EH (cell line): ENCODE results near the gene CLDN16.

Experiments used
- DNase-seq: peaks from one replicate; pipeline ENCODE4 v3.0.0-alpha.2; 2015; ENCODE audit warnings: low read depth

CLDN16 gene

DNA sequence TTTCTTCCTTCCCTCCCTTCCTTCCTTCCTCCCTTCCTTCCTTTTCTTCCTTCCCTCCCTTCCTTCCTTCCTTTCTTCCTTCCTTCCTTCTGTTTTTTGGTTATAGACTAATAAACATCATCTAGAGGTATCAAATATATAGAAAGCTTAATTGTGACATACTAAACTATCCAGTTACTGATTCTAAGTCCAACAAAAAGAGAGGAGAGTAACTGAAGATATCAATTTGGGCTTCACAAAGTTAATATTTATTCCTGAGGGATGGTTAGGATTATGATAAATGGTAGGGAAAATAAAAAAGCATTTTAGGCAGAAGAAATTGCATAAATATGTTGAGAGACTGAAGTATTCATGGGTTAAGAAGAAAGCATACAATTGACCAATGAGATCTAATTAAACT is 7.8 kb upstream of the CLDN16 start:
- no peak for DNase-seq

DNA sequence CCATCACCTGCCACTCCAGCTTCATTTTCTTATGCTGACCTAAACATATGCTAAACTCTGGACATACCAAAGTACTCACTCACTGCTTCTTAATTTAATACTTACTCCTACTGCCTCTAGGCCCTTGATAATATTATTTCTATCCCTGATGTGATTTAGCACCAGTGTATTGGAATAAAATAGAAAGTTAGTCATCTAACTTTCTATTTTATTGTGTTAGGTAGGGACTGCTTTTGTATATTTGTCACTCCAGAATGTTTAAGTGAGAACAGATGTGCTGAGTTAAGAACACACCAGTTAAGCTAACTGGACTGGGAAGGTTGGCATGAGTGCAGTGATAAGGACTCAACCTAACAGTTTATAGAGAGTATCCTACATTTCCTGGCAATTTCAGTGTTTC is 6.5 kb upstream of the CLDN16 start:
- peak; percentile 53 for DNase-seq

DNA sequence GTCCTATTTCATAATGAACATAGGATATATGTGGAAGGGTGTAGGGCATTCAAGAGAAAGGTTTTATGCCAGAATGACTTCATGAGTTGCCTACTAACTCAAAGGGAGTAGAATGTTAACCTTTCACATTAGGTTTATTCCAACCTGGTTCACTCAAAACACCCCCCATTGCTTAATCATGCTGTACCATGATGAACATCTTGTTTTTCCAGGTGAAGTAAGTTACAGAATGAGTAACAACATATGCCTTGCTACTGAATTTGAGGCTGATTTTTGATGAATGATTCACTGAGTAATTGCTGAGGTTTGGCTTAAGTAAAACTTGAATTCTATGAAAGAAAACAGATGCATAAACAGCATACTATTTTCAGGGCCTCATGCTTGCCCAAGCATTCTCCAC is 5.9 kb upstream of the CLDN16 start:
- DNase-seq, result peak; percentile 65

DNA sequence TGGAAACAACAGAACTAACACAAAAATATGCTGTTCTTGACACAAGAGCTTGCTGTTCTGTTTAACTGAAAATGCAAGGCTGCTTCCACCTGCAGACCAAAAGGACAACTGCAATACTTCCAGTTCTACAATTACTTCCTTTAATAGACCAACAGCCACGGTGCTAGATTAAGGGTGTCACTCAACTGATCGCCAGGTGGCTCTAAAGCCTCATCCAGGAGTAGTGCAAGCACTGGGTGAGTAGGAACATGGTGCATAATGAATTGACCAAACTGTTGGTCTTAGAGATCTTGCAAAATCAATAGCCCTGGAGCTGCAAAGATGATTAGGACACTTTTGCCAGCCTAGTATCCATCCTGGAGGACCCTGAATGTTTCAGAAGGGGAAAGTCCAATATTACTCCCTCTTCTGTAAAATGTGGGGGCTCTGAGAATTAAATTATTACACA is 3.6 kb upstream of the CLDN16 start:
- DNase-seq, result peak; percentile 42

DNA sequence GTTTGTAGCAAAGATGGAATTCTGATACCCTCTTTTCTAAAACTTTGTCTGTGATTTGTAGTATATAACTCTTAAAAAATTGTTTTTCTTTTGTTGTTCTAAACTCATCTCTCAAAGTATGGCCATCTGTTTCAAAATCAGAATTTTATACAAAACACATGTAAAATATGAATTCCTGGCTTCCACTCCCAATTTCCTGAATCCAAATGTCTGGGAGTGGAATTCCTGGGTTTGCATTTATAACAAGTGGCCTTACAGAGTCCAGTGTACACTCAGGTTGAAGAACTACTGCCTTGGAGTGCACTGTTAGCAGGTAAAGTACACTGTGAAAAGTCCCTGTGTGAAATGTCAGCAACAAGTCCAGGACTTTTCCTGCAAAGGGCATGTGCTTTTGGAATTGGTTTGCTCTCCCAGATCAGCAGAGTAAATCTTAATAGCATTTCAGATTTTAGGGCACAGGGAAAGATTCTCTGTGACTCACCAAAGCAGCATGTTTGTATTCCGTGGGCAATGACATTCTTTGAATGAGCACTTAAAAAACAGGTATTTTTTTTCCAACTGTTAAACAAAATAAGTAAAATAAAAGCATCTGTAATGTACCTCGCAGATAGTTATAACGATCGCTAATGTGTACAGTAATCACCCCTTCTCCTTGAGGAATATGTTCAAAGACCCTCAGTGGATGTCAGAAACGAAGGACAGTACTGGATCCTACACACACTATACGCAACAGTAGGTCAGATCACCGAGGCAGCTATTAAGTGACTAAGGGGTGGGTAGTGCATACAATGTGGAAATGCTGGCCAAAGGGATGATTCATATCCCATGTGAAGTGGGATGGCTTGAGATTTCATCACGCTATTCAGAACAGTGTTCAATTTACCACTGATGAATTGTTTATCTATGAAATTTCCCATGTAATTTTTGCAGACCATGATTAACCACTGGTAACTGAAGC is 2.0 kb upstream of the CLDN16 start:
- peak; percentile 97 for DNase-seq

DNA sequence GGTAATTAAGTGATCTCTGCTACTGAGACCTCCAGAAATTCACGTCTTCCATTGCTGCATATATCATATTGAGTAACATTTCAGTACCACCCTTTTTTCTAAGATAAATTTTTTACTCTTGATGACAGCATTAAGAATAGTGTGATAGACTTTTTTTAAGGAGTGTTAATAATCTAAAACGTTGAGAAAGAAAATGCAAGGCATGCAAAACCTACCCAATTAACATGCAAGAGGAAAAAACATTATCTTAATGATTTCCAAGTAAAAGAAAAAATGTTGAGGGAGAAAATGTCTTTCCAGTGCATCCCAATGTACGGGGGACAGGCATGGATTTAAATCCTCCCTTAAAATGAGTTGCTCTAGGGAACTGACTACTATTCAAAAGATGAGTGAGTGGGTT is 740 bp downstream of the CLDN16 start:
- DNase-seq, result no peak

DNA sequence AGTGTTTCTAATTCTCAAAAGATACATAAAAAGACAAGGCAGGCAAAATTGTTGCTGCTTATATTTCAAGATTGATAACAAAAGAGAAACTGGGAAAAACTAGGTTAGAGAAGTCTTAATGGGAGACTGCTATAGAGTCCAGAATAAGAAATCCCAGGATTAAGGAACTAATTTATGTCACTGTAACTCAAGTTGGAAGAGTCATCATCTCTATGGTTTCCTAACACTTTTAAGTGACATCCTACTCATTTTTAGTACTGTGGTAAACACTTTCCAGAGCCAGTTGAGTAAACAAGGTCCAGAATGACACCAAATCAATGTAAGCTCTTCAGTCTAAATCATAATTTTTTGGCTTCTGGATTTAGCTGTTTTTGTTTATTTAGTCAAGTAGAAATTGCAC is 8.0 kb downstream of the CLDN16 start:
- DNase-seq, result no peak

DNA sequence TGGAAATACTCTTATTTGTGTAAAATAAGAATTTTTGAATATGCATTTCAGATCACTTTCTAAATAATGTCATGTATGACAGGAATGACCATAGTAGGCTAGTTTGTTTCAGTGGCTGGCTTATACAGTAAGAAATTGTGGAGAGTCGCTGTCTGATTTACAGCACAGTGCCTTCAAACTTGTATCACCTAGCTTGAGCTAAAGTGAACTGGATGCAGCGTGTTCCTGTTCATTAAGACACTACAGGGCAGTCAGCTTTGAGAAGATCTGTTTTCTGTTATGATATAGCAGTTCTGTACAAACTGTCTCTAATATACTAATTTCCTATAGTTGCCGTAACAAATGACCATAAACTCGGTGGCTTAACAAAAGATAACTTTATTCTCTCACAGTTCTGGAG is 9.9 kb downstream of the CLDN16 start:
- DNase-seq, result no peak

DNA sequence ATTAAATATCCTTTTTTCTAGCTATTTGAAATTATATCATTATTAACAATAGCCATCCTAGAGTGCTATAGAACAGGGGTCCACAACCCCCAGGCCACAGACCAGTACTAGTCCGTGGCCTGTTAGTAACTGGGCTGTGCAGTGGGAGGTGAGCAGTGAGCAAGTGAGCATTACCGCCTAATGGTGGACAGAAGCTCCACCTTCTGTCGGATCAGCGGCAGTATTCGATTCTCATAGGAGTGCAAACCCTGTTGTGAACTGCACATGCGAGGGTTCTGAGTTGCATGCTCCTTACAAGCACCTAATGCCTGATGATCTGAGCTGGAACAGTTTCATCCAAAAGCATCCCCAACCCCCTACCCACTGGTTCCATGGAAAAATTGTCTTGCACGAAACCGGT is 11.7 kb downstream of the CLDN16 start:
- no peak for DNase-seq

DNA sequence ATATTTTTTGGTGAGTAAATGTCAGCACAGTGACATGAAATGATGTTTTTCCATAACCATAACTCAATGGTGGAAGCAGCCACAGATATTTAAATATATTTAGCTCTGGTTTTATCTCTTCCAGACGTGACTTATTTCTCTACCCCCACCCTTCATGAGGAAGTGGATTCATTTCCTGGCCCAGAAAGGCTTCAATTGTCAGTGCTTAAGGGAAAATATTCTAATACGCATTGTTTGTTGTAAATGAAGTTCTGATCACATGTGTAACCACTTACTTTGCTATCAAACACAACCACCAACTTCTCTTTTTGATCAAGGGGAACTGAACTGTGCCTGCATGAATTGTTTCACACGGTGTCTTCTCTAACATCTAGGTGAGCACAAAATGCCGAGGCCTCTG is 14.0 kb downstream of the CLDN16 start:
- no peak for DNase-seq

DNA sequence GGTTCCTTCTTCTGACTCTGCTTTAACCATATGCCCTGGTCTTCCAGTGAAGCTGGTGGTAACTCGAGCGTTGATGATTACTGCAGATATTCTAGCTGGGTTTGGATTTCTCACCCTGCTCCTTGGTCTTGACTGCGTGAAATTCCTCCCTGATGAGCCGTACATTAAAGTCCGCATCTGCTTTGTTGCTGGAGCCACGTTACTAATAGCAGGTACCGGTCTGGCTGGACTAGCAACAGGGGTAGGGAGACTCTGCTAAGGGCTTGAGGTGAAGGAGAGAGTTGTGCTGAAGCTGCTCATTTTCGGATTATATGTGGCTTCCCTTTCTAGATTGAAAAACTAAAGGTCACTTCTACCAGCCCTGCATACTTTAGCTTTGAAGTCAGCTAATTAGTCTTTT is 16.8 kb downstream of the CLDN16 start:
- DNase-seq, result no peak

DNA sequence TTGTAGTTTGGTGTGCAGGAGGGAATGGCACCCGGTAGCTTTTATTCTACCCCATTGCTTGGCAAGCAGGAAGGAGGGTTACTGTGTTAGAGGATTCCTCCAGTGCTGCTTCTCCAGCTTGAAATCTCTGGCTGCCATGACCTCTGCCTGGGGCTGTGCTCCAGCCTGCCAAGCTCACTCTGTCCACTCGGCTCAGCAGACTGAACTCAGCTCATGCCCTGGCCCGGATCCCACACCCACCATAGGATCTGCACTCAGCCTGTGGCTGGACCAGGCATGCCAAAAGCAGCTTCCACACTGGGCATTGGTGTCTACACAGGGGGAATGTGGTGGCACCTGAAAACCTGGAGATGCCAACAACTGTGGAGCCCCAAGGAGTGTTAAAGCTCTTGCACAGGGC is 26.3 kb downstream of the CLDN16 start:
- no peak for DNase-seq

DNA sequence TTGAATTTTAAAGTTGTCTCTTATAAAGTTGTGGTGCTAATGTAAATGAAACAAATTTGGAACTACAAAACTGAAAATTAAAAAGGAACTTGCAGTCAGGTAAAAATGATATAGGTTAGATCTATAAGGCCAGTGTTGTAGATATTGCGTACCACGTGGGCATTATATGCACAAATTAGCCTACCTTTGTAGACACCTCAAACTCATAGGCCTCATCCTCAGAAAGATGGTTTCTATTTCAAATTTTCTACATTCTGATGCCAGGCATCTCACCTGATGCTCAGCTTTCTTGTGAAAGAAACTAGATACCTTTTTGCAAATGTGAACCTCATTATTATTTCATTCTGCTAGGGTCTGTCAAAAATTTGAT is 36.1 kb downstream of the CLDN16 start:
- DNase-seq, result no peak

DNA sequence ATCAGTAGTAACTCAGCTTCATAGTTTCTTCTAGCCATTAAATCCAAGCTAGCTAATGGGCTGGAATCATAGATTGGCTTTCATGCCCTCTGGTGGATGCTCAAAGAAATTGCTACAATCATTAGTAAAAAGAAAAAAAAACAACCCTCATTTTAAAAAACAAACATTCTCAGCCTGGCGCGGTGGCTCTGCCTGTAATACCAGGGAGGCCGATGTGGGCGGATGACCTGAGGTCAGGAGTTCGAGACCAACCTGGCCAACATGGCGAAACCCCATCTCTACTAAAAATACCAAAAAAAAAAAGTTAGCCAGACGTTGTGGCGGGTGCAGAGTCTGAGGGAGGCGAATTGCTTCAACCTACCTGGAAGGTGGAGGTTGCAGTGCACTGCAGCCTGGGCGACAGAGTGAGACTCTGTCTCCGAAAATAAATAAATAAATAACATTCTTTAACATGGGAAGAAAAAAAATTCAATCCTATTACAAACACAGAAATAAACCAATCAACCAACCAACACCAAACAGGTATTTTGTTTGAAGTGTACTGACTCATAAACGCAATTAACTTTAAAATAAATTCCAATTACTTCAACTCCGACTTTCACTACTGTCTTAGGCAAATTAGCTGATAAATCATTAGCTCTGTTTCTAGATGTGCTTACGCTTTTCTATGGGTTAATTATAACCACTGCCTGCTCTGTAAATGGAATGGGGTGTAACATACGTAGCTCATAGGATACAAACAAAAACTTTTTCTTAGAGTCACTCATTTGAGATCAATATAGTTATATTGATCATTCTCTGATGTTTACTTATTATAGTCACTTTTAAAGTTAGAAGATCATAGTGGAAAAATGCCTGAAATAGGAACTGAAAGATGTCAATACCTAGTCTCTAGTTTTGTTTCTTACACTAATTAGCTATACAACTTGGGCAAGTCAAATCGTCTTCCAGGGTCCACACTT is 36.8 kb downstream of the CLDN16 start:
- DNase-seq, result peak; percentile 76

DNA sequence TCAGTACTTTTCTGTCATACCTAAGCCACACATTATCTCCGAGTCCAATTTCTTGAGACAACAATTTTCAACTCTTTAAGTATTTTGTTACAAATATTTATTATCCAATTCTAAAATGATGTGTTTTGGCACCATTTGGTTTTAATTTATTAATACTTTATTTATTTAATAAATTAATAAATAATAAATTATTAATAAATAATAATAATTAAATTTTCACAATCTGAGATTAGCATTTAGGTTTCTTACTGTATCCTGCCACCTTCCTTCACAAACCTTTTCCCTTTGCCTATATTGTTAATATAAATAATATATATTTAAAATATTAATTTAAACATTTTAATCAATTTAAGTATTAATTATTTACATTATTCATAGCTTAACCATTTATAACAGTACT is 37.9 kb downstream of the CLDN16 start:
- DNase-seq, result no peak

DNA sequence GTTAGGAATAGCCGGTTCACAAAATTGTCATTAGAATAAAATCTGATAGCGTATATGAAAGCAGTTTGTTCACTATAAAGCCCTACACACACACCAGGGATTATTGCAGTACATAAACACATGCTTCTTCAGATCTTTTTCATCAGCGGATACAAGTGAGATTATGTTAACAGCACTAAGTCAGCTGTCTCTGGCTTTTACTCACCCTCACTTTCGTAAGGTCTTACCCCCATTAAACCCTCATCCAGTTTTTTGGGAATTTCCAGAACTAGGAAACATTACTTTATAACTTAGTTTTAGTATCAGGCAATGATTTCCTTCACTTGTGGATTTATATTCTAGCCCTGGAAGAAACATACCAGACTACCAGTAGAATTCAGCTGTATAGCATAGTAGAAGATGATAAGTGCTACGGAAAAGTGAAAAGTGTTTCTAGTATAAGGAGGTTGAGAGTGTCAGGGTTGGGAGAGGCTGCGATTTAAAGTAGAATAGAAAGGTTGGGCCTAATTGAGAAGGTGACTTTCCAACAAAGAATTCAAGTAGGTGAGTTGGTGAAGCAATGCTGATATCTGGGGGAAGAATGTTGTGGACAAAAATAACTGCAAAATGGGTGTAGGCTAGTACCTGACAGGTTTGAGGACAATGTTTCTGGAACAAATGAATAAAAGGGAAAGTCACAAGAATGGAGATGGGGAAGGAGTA is 39.0 kb downstream of the CLDN16 start:
- DNase-seq, result no peak

DNA sequence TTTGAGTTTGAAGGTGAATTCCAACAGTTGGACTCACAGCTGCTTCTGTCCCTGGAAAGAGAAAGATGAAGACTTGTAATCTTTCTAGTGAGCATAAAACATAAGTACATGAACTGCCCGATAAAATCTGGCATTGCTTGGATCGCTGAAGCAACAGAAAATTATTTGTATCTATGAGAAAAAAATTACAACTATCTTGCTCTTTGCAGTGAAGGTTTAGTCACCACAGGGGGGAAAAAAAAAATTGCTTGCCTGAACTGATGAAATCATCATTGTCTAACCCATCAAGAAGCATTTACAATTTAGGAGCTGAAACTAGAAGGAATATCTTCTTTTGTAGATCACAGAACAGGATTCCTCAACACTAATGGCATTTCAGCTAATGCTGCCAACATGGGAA is 41.7 kb downstream of the CLDN16 start:
- peak; percentile 61 for DNase-seq

DNA sequence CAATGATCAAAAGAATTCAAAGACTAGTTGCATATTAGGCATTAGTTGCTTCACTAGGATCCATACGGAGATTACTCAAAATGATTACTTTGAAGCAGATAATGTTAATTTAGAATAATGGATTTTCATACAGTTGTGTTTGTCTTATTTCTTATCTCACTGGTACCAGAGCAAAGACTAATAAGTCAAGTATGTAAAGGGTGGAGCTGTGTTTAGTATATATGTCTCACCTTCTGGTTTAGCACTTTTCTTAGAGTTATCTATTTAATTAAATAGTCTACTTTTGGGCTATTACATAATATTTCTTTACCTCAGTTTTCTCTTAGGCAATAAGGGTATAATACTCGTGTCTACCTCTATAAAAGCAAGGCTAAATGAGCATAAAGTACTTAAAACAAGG is 42.9 kb downstream of the CLDN16 start:
- no peak for DNase-seq

DNA sequence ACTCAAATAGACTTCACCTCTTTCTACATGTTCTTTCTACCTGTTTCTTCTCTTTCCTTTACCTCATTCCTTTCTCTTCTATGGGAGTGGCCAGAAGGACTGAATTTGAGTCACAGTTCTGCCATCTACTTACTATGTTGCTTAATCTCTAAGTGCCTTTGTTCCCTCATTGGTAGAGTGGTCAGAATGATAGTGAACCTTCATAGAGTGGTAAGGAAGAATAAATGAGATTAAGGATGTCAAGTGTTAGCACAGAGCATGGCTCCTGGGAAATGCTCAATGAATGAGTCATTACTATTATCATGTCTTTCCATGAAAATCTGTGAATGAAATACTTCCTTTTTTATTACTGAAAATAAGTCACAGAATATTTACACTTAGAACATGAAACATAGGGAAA is 44.3 kb downstream of the CLDN16 start:
- DNase-seq, result peak; percentile 53

DNA sequence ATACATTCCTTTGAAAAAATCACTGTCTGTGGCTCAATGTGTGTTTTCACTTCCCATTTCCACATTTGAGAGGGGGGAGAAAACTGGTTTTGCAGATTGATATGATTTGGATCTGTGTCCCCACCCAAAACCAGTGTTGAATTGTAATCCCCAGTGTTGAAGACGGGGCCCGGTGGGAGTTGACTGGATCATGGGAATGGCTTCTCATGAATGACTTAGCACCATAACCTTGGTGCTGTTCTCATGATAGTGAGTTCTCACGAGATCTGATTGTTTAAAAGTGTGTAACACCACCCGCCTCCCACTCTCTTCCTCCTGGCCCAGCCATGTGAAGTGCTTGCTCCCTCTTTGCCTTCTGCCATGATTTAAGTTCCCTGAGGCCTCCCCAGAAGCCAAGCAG is 45.7 kb downstream of the CLDN16 start:
- DNase-seq, result no peak

DNA sequence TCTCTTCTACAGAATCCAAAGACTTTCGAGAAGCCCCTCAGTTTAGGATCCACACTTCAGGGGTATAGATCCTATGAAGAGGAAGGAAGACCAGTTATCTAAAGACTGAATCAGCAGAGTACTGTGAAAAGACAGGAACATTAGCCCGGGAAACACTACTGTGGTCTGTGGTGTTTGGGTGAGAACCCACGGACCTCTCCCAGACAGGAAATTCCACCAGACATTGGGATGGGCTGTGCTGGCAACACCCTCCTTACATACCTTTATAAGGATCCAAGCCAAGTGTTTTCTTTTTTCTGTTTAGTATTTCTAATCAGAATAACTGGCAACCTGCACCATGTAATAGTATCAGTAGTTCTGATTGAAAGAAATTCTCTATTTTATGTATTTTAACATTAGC is 47.7 kb downstream of the CLDN16 start:
- peak; percentile 37 for DNase-seq

DNA sequence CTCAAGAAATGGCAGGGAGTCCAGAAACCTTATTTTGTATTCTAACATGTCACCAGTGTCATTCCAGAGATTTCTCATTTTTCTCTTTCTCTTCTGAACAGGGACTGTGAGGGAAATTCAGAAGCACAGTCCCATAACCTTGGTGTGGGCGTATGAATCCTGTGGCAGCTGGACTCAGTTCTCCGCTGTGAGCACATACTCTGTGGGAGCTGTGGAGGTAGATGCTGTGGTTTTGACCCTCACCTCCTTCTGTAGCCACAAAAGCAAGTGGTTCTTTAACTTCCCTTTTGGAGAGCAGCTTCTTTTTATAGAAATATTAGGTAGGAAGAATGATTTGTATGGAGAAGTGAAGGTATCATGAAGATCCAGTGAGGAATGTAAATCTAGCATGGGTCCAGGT is 48.4 kb downstream of the CLDN16 start:
- DNase-seq, result no peak
